Kidney capillary endothelial cell (primary cell): ENCODE data around the gene PROK1.
"Not testable (repeated sequence)": the region's sequence is repeated elsewhere in the genome, so short reads cannot be mapped to it uniquely, and the experiment has no call there.

Experiments
- DNase-seq: peaks from one replicate; pipeline ENCODE4 v3.0.0-alpha.2; 2018; ENCODE audit warnings: low spot score

PROK1 gene

GRCh38 chr1:110433803-110434202 lies 17.1 kb upstream of the PROK1 start:
- DNase-seq: no peak

GRCh38 chr1:110434946-110435345 lies 16.0 kb upstream of the PROK1 start:
- DNase-seq: no peak

GRCh38 chr1:110436635-110437034 lies 14.3 kb upstream of the PROK1 start:
- DNase-seq: no peak

- DNase-seq: not testable (repeated sequence)
Measured at GRCh38 chr1:110437645-110438299, 13.2 kb upstream of the PROK1 start.

- DNase-seq: no peak
Measured at GRCh38 chr1:110438893-110439292, 12.1 kb upstream of the PROK1 start.

- not testable (repeated sequence) for DNase-seq
Measured at GRCh38 chr1:110439873-110440272, 11.1 kb upstream of the PROK1 start.

GRCh38 chr1:110440877-110441276 lies 10.1 kb upstream of the PROK1 start:
- no peak for DNase-seq

GRCh38 chr1:110441888-110442287 lies 9.1 kb upstream of the PROK1 start:
- DNase-seq: no peak

- DNase-seq: no peak
Measured at GRCh38 chr1:110443451-110443850, 7.5 kb upstream of the PROK1 start.

GRCh38 chr1:110444561-110444960 lies 6.4 kb upstream of the PROK1 start:
- DNase-seq: no peak

GRCh38 chr1:110449661-110450651 lies 993 bp upstream of the PROK1 start:
- DNase-seq: no peak

- no peak for DNase-seq
Measured at GRCh38 chr1:110452330-110452729, 1.4 kb downstream of the PROK1 start.

GRCh38 chr1:110453829-110454228 lies 2.9 kb downstream of the PROK1 start:
- DNase-seq: no peak

- DNase-seq: no peak
Measured at GRCh38 chr1:110454328-110454727, 3.4 kb downstream of the PROK1 start.

GRCh38 chr1:110455151-110455550 lies 4.2 kb downstream of the PROK1 start:
- DNase-seq: no peak

GRCh38 chr1:110457206-110457605 lies 6.3 kb downstream of the PROK1 start:
- DNase-seq: no peak

- DNase-seq: peak; percentile 65
Measured at GRCh38 chr1:110460253-110461220, 9.6 kb downstream of the PROK1 start.

GRCh38 chr1:110462093-110462492 lies 11.1 kb downstream of the PROK1 start:
- DNase-seq: no peak

- no peak for DNase-seq
Measured at GRCh38 chr1:110462964-110463363, 12.0 kb downstream of the PROK1 start.

- no peak for DNase-seq
Measured at GRCh38 chr1:110463725-110464124, 12.8 kb downstream of the PROK1 start.

GRCh38 chr1:110464340-110464739 lies 13.4 kb downstream of the PROK1 start:
- no peak for DNase-seq
